Heart left ventricle (tissue), 13 donors: Measurements from ENCODE around the gene FNDC4.

ENCODE experiments used
- POLR2A ChIP-seq, 2 donors: fragments of 450-650 bp; IDR thresholded peaks; one replicate each; pipeline ENCODE4 v1.6.1; 2017; ENCODE audit warnings: antibody characterized with exemption in 2 of 2, mild to moderate bottlenecking in 2 of 2, moderate library complexity in 2 of 2
- TF ChIP-seq, protein P1 (sequence below), 12 donors: fragments of 200-600 bp; sonication (generic) in 4 of 12; IDR thresholded peaks; one replicate each; pipeline versions ENCODE4 v1.5.0 to v1.8.0; 2018 to 2022; ENCODE audit warnings: antibody characterized with exemption in 12 of 12, mild to moderate bottlenecking in 5 of 12
- donor health status: ischemic (EF 13 %, LVEDD 7.1; RV severe dilation, severe dysfunction).
- donor health status: DM: no; HTN: yes; CAD: no.
- donor health status: DM: no; HTN: no; CAD: no.
- donor health status: ischemic (EF 25% LVEDD 6.9; RV normal size, moderate dysfunction).
- donor health status: ischemic (EF 25% LVEDD 5.7; RV mildly dilated, moderate dysfunction).
- donor health status: ischemic (EF 35%, LVEDD 5.7; RV mildly dilated, moderate dysfunction).
- donor health status: nonischemic (EF 11% LVEDD 7.7; RV severe dilation, severe dysfunction).
- donor health status: DM: yes; HTN: yes; CAD: no.
- donor health status: PGD.
- donor health status: ischemic (EF 29% LVEDD 5.4; RV normal size, mild dysfunction).
- donor health status: nonischemic (EF 23%, LVEDD 6.1; RV moderate dilation, normal function).

DNA sequence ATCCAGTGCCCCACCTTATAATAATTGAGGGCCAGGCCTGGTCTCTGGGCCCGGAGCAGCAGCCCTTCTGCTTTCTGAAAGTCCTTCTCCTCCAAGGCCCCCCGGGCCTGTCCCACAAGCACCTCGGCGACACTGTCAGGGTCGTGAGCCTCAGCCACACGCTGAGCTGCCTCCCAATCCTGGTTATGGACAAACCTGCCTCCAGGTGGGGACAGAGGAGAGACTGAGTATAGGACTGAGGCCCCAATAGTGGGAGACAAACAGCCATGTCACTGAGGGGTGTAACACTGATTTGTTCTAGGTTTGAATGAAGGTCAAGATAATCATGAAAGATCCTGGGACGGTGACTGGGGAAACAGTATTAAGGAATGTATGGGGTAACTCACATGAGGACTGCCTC, 41.0 kb downstream of the FNDC4 start:
- TF ChIP-seq, protein P1, sequence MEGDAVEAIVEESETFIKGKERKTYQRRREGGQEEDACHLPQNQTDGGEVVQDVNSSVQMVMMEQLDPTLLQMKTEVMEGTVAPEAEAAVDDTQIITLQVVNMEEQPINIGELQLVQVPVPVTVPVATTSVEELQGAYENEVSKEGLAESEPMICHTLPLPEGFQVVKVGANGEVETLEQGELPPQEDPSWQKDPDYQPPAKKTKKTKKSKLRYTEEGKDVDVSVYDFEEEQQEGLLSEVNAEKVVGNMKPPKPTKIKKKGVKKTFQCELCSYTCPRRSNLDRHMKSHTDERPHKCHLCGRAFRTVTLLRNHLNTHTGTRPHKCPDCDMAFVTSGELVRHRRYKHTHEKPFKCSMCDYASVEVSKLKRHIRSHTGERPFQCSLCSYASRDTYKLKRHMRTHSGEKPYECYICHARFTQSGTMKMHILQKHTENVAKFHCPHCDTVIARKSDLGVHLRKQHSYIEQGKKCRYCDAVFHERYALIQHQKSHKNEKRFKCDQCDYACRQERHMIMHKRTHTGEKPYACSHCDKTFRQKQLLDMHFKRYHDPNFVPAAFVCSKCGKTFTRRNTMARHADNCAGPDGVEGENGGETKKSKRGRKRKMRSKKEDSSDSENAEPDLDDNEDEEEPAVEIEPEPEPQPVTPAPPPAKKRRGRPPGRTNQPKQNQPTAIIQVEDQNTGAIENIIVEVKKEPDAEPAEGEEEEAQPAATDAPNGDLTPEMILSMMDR (IDR thresholded peaks at IDR 0.05) = no peak
- TF ChIP-seq POLR2A (IDR thresholded peaks at IDR 0.05) = no peak
